Stimulated activated memory B cell treated with anti-CD40 and anti-IgM and Interleukin-4, amounts not matched to agents 10 μg/mL and 1 μg/mL and 100 μg/mL, for 72 hours (primary cell): ENCODE results near the gene MAST3.
A peak's percentile ranks its signal among the peaks of the same experiment; 100 is the strongest.

Experiments used
- ATAC-seq: fragments of 150-1000 bp; cut with Tn5 transposase; 2 replicates; pipeline ENCODE4 v1.10.0; 2021
- H3K27ac Mint-ChIP-seq: one replicate; pipeline ENCODE4 v1.8.0; 2022; ENCODE audit warnings: mild to moderate bottlenecking, mixed read lengths
- H3K27me3 Mint-ChIP-seq: one replicate; pipeline ENCODE4 v1.8.0; 2022; ENCODE audit warnings: mixed read lengths
- H3K36me3 Mint-ChIP-seq: one replicate; pipeline ENCODE4 v1.8.0; 2022; ENCODE audit warnings: mixed read lengths
- H3K4me1 Mint-ChIP-seq: one replicate; pipeline ENCODE4 v1.8.0; 2022; ENCODE audit warnings: mixed read lengths
- H3K4me3 Mint-ChIP-seq: one replicate; pipeline ENCODE4 v1.8.0; 2022; ENCODE audit warnings: mild to moderate bottlenecking, moderate library complexity, mixed read lengths
- H3K9me3 Mint-ChIP-seq: one replicate; pipeline ENCODE4 v1.8.0; 2022; ENCODE audit warnings: mixed read lengths

MAST3 gene

GRCh38 chr19:18183529-18183928 is 86.0 kb downstream of the MAST3 start:
- ATAC-seq = no peak
- Mint-ChIP-seq H3K4me1 (peaks cover 33% of the 10 kb centered on the region), H3K27ac (no peak overlapping the region)

GRCh38 chr19:18185538-18185937 is 88.0 kb downstream of the MAST3 start:
- H3K9me3 Mint-ChIP-seq = no peaks in the 10 kb centered on the region
- no peak for ATAC-seq
- peak overlapping the region; percentile 61 for H3K27ac Mint-ChIP-seq
- H3K27me3 Mint-ChIP-seq = no peaks in the 10 kb centered on the region
- H3K4me3 Mint-ChIP-seq = no peak overlapping the region
- H3K36me3 Mint-ChIP-seq = no peaks in the 10 kb centered on the region
- peaks cover 18% of the 10 kb centered on the region for H3K4me1 Mint-ChIP-seq

More at GRCh38 chr19:18183529-18183928, 86.0 kb downstream of the MAST3 start:
- Mint-ChIP-seq H3K27me3 (no peaks in the 10 kb centered on the region), H3K36me3 (peaks cover 11% of the 10 kb centered on the region), H3K9me3 (no peaks in the 10 kb centered on the region), H3K4me3 (no peak overlapping the region)

GRCh38 chr19:18190278-18190677 is 92.7 kb downstream of the MAST3 start:
- Mint-ChIP-seq H3K4me3 (no peak overlapping the region), H3K9me3 (no peaks in the 10 kb centered on the region), H3K4me1 (peaks cover 29% of the 10 kb centered on the region), H3K27ac (no peak overlapping the region), H3K27me3 (no peaks in the 10 kb centered on the region), H3K36me3 (peaks cover 5% of the 10 kb centered on the region)
- ATAC-seq = no peak

- Mint-ChIP-seq H3K4me3 (peak overlapping the region; percentile 76), H3K27ac (peak overlapping the region; percentile 93), H3K4me1 (peaks cover 30% of the 10 kb centered on the region), H3K9me3 (no peaks in the 10 kb centered on the region), H3K36me3 (peaks cover 11% of the 10 kb centered on the region), H3K27me3 (no peaks in the 10 kb centered on the region)
- no peak for ATAC-seq
Measured at GRCh38 chr19:18191640-18192062, 94.1 kb downstream of the MAST3 start.

- peaks cover 12% of the 10 kb centered on the region for H3K36me3 Mint-ChIP-seq
- H3K4me3 Mint-ChIP-seq = peak within 1 kb of the TSS; percentile 76
- H3K4me1 Mint-ChIP-seq = peaks cover 30% of the 10 kb centered on the region
- no peaks in the 10 kb centered on the region for H3K9me3 Mint-ChIP-seq
- H3K27ac Mint-ChIP-seq = peak within 1 kb of the TSS; percentile 93
- H3K27me3 Mint-ChIP-seq = no peaks in the 10 kb centered on the region
- ATAC-seq = peak; percentile 96
Measured at GRCh38 chr19:18192673-18193387, 95.3 kb downstream of the MAST3 start, which contains the start of gene MPV17L2. TSS of gene MPV17L2 (plus strand) at chr19:18193218. CDS start at chr19:18193282, 64 bp downstream.

- peak; percentile 11 for ATAC-seq
- H3K36me3 Mint-ChIP-seq = peaks cover 19% of the 10 kb centered on the region
- H3K9me3 Mint-ChIP-seq = no peaks in the 10 kb centered on the region
- H3K4me3 Mint-ChIP-seq = peak overlapping the region; percentile 76
- no peaks in the 10 kb centered on the region for H3K27me3 Mint-ChIP-seq
- peak overlapping the region; percentile 93 for H3K27ac Mint-ChIP-seq
- peaks cover 30% of the 10 kb centered on the region for H3K4me1 Mint-ChIP-seq
Measured at GRCh38 chr19:18193388-18194180, 96.0 kb downstream of the MAST3 start.

GRCh38 chr19:18194181-18194530 is 96.6 kb downstream of the MAST3 start:
- H3K27me3 Mint-ChIP-seq = no peaks in the 10 kb centered on the region
- peaks cover 30% of the 10 kb centered on the region for H3K4me1 Mint-ChIP-seq
- ATAC-seq = no peak
- peak overlapping the region; percentile 76 for H3K4me3 Mint-ChIP-seq
- peak overlapping the region; percentile 93 for H3K27ac Mint-ChIP-seq
- peaks cover 22% of the 10 kb centered on the region for H3K36me3 Mint-ChIP-seq
- no peaks in the 10 kb centered on the region for H3K9me3 Mint-ChIP-seq

GRCh38 chr19:18194554-18195238 is 97.1 kb downstream of the MAST3 start:
- no peak for ATAC-seq
- H3K9me3 Mint-ChIP-seq = no peaks in the 10 kb centered on the region
- peak overlapping the region; percentile 93 for H3K27ac Mint-ChIP-seq
- H3K36me3 Mint-ChIP-seq = peaks cover 22% of the 10 kb centered on the region
- H3K27me3 Mint-ChIP-seq = no peaks in the 10 kb centered on the region
- H3K4me1 Mint-ChIP-seq = peaks cover 30% of the 10 kb centered on the region
- H3K4me3 Mint-ChIP-seq = peak overlapping the region; percentile 76

- no peak overlapping the region for H3K27ac Mint-ChIP-seq
- H3K4me3 Mint-ChIP-seq = no peak overlapping the region
- H3K9me3 Mint-ChIP-seq = no peaks in the 10 kb centered on the region
- H3K27me3 Mint-ChIP-seq = no peaks in the 10 kb centered on the region
- H3K36me3 Mint-ChIP-seq = peaks cover 24% of the 10 kb centered on the region
- no peak for ATAC-seq
- H3K4me1 Mint-ChIP-seq = peaks cover 37% of the 10 kb centered on the region
Measured at GRCh38 chr19:18196511-18196845, 98.9 kb downstream of the MAST3 start.

GRCh38 chr19:18197306-18197705 is 99.7 kb downstream of the MAST3 start:
- Mint-ChIP-seq H3K4me3 (no peak overlapping the region), H3K4me1 (peaks cover 39% of the 10 kb centered on the region), H3K9me3 (no peaks in the 10 kb centered on the region), H3K27me3 (no peaks in the 10 kb centered on the region), H3K36me3 (peaks cover 28% of the 10 kb centered on the region), H3K27ac (no peak overlapping the region)
- no peak for ATAC-seq

GRCh38 chr19:18197941-18198340 is 100.4 kb downstream of the MAST3 start:
- H3K4me1 Mint-ChIP-seq = peaks cover 45% of the 10 kb centered on the region
- H3K4me3 Mint-ChIP-seq = no peak overlapping the region
- ATAC-seq = no peak
- H3K9me3 Mint-ChIP-seq = no peaks in the 10 kb centered on the region
- no peak overlapping the region for H3K27ac Mint-ChIP-seq
- H3K27me3 Mint-ChIP-seq = no peaks in the 10 kb centered on the region
- peaks cover 28% of the 10 kb centered on the region for H3K36me3 Mint-ChIP-seq

GRCh38 chr19:18198374-18198773 is 100.8 kb downstream of the MAST3 start:
- Mint-ChIP-seq H3K9me3 (no peaks in the 10 kb centered on the region), H3K4me1 (peaks cover 49% of the 10 kb centered on the region), H3K36me3 (peaks cover 28% of the 10 kb centered on the region), H3K27me3 (no peaks in the 10 kb centered on the region), H3K27ac (peak overlapping the region; percentile 4), H3K4me3 (no peak overlapping the region)
- ATAC-seq = no peak
